Activated T-helper 2 cell treated with anti-CD3 and anti-CD28 coated beads, Interferon-gamma antibody, Interleukin-2, Interleukin-4, amounts not matched to agents 10 μg/mL and 5 μg/mL and 100 μg/mL, durations not matched to agents 14 hours and 24 hours and 36 hours (primary cell): ENCODE data around the gene ENOX1. TPM values are rescaled to one million over a fixed set of nuclear protein-coding genes. Genes with fewer than 3 reads are reported as not detected.

Experiments
- DNase-seq: peaks from one replicate; pipeline ENCODE4 v3.0.0; 2021; ENCODE audit warnings: low spot score
- H3K27ac Mint-ChIP-seq: one replicate; pipeline ENCODE4 v1.8.0; 2021; ENCODE audit warnings: mixed read lengths
- H3K27me3 Mint-ChIP-seq: one replicate; pipeline ENCODE4 v1.8.0; 2021; ENCODE audit warnings: low read depth, mixed read lengths
- H3K36me3 Mint-ChIP-seq: one replicate; pipeline ENCODE4 v1.8.0; 2021; ENCODE audit warnings: low read depth, mixed read lengths
- H3K4me1 Mint-ChIP-seq: one replicate; pipeline ENCODE4 v1.8.0; 2021; ENCODE audit warnings: low read depth, mixed read lengths
- H3K4me3 Mint-ChIP-seq: one replicate; pipeline ENCODE4 v1.8.0; 2021; ENCODE audit warnings: low read depth, mild to moderate bottlenecking, moderate library complexity, mixed read lengths
- H3K9me3 Mint-ChIP-seq: one replicate; pipeline ENCODE4 v1.8.0; 2021; ENCODE audit warnings: mixed read lengths
- intact Hi-C: fragments of 100-400 bp; cut with micrococcal nuclease; formaldehyde crosslinking; loops from one replicate; pipeline ENCODE4 v1.15.1; 2023
- total RNA-seq: library from RNA; stranded (reverse); gene quantifications from 2 replicates; pipeline ENCODE4 v1.2.3, GENCODE V29; 2022

The ENOX1 gene
- total RNA-seq, 1 donor from 2014 or later: 0.18 TPM

- H3K4me1 Mint-ChIP-seq: no peaks in the 10 kb centered on the region
- no peak overlapping the region for H3K4me3 Mint-ChIP-seq
- intact Hi-C loops: no loop called here
- no peak for DNase-seq
- no peaks in the 10 kb centered on the region for H3K36me3 Mint-ChIP-seq
- H3K27ac Mint-ChIP-seq: no peak overlapping the region
- peaks cover 14% of the 10 kb centered on the region for H3K27me3 Mint-ChIP-seq
- H3K9me3 Mint-ChIP-seq: no peaks in the 10 kb centered on the region
Observed at GRCh38 chr13:43470610-43471009, 316.2 kb downstream of the ENOX1 start.

- intact Hi-C loops: no loop called here
- no peak overlapping the region for H3K27ac Mint-ChIP-seq
- H3K4me3 Mint-ChIP-seq: no peak overlapping the region
- H3K4me1 Mint-ChIP-seq: no peaks in the 10 kb centered on the region
- H3K36me3 Mint-ChIP-seq: no peaks in the 10 kb centered on the region
- DNase-seq: no peak
- H3K9me3 Mint-ChIP-seq: no peaks in the 10 kb centered on the region
- H3K27me3 Mint-ChIP-seq: peaks cover 14% of the 10 kb centered on the region
Observed at GRCh38 chr13:43469791-43470190, 317.0 kb downstream of the ENOX1 start.

- no peaks in the 10 kb centered on the region for H3K27me3 Mint-ChIP-seq
- intact Hi-C loops: no loop called here
- H3K9me3 Mint-ChIP-seq: no peaks in the 10 kb centered on the region
- H3K27ac Mint-ChIP-seq: no peak overlapping the region
- DNase-seq: no peak
- no peaks in the 10 kb centered on the region for H3K36me3 Mint-ChIP-seq
- no peak overlapping the region for H3K4me3 Mint-ChIP-seq
- no peaks in the 10 kb centered on the region for H3K4me1 Mint-ChIP-seq
Observed at GRCh38 chr13:43464578-43465264, 322.1 kb downstream of the ENOX1 start.

GRCh38 chr13:43448605-43449336 is 338.0 kb downstream of the ENOX1 start:
- intact Hi-C loops: no loop called here
- H3K36me3 Mint-ChIP-seq: no peaks in the 10 kb centered on the region
- peaks cover 7% of the 10 kb centered on the region for H3K27me3 Mint-ChIP-seq
- DNase-seq: no peak
- no peak overlapping the region for H3K4me3 Mint-ChIP-seq
- no peaks in the 10 kb centered on the region for H3K9me3 Mint-ChIP-seq
- no peak overlapping the region for H3K27ac Mint-ChIP-seq
- no peaks in the 10 kb centered on the region for H3K4me1 Mint-ChIP-seq

GRCh38 chr13:43446126-43446525 is 340.6 kb downstream of the ENOX1 start:
- H3K4me1 Mint-ChIP-seq: no peaks in the 10 kb centered on the region
- no peak overlapping the region for H3K4me3 Mint-ChIP-seq
- no peak for DNase-seq
- H3K27me3 Mint-ChIP-seq: peaks cover 12% of the 10 kb centered on the region
- H3K27ac Mint-ChIP-seq: no peak overlapping the region
- no peaks in the 10 kb centered on the region for H3K9me3 Mint-ChIP-seq
- no peaks in the 10 kb centered on the region for H3K36me3 Mint-ChIP-seq
- intact Hi-C loops: no loop called here

GRCh38 chr13:43445668-43446067 is 341.1 kb downstream of the ENOX1 start:
- H3K27me3 Mint-ChIP-seq: peaks cover 12% of the 10 kb centered on the region
- intact Hi-C loops: no loop called here
- H3K4me3 Mint-ChIP-seq: no peak overlapping the region
- no peaks in the 10 kb centered on the region for H3K4me1 Mint-ChIP-seq
- no peak overlapping the region for H3K27ac Mint-ChIP-seq
- no peaks in the 10 kb centered on the region for H3K9me3 Mint-ChIP-seq
- H3K36me3 Mint-ChIP-seq: no peaks in the 10 kb centered on the region
- no peak for DNase-seq

GRCh38 chr13:43444081-43444480 is 342.7 kb downstream of the ENOX1 start:
- Mint-ChIP-seq H3K36me3 (no peaks in the 10 kb centered on the region), H3K9me3 (no peaks in the 10 kb centered on the region), H3K27me3 (peaks cover 12% of the 10 kb centered on the region), H3K4me3 (no peak overlapping the region), H3K27ac (no peak overlapping the region), H3K4me1 (no peaks in the 10 kb centered on the region)
- no peak for DNase-seq
- intact Hi-C loops: no loop called here

GRCh38 chr13:43441899-43442499 is 344.8 kb downstream of the ENOX1 start:
- Mint-ChIP-seq H3K27me3 (peaks cover 14% of the 10 kb centered on the region), H3K9me3 (no peaks in the 10 kb centered on the region), H3K36me3 (no peaks in the 10 kb centered on the region), H3K4me1 (no peaks in the 10 kb centered on the region), H3K4me3 (no peak overlapping the region), H3K27ac (no peak overlapping the region)
- no peak for DNase-seq
- intact Hi-C loops: no loop called here

GRCh38 chr13:43441464-43441863 is 345.3 kb downstream of the ENOX1 start:
- Mint-ChIP-seq H3K27me3 (peaks cover 12% of the 10 kb centered on the region), H3K9me3 (no peaks in the 10 kb centered on the region), H3K4me1 (no peaks in the 10 kb centered on the region), H3K27ac (no peak overlapping the region), H3K4me3 (no peak overlapping the region), H3K36me3 (no peaks in the 10 kb centered on the region)
- intact Hi-C loops: no loop called here
- no peak for DNase-seq

GRCh38 chr13:43434191-43434590 is 352.6 kb downstream of the ENOX1 start:
- H3K27me3 Mint-ChIP-seq: peaks cover 7% of the 10 kb centered on the region
- no peaks in the 10 kb centered on the region for H3K36me3 Mint-ChIP-seq
- no peak for DNase-seq
- no peaks in the 10 kb centered on the region for H3K4me1 Mint-ChIP-seq
- intact Hi-C loops: no loop called here
- no peak overlapping the region for H3K27ac Mint-ChIP-seq
- H3K9me3 Mint-ChIP-seq: no peaks in the 10 kb centered on the region
- H3K4me3 Mint-ChIP-seq: no peak overlapping the region

- no peak for DNase-seq
- intact Hi-C loops: no loop called here
- H3K4me3 Mint-ChIP-seq: no peak overlapping the region
- H3K27me3 Mint-ChIP-seq: peaks cover 7% of the 10 kb centered on the region
- no peaks in the 10 kb centered on the region for H3K36me3 Mint-ChIP-seq
- H3K9me3 Mint-ChIP-seq: no peaks in the 10 kb centered on the region
- no peaks in the 10 kb centered on the region for H3K4me1 Mint-ChIP-seq
- no peak overlapping the region for H3K27ac Mint-ChIP-seq
Observed at GRCh38 chr13:43433691-43434141, 353.1 kb downstream of the ENOX1 start.

GRCh38 chr13:43432958-43433357 is 353.8 kb downstream of the ENOX1 start:
- H3K27me3 Mint-ChIP-seq: peaks cover 3% of the 10 kb centered on the region
- no peaks in the 10 kb centered on the region for H3K36me3 Mint-ChIP-seq

GRCh38 chr13:43431841-43432240 is 354.9 kb downstream of the ENOX1 start:
- no peaks in the 10 kb centered on the region for H3K9me3 Mint-ChIP-seq

More at GRCh38 chr13:43432958-43433357, 353.8 kb downstream of the ENOX1 start:
- intact Hi-C loops: no loop called here
- H3K4me1 Mint-ChIP-seq: no peaks in the 10 kb centered on the region
- no peak overlapping the region for H3K27ac Mint-ChIP-seq
- no peak overlapping the region for H3K4me3 Mint-ChIP-seq
- no peak for DNase-seq
- no peaks in the 10 kb centered on the region for H3K9me3 Mint-ChIP-seq

More at GRCh38 chr13:43431841-43432240, 354.9 kb downstream of the ENOX1 start:
- H3K4me3 Mint-ChIP-seq: no peak overlapping the region
- no peak for DNase-seq
- H3K27ac Mint-ChIP-seq: no peak overlapping the region
- H3K36me3 Mint-ChIP-seq: no peaks in the 10 kb centered on the region
- intact Hi-C loops: no loop called here
- H3K27me3 Mint-ChIP-seq: peaks cover 2% of the 10 kb centered on the region
- H3K4me1 Mint-ChIP-seq: no peaks in the 10 kb centered on the region
